ENCODE measurements around the gene AP5Z1. TPM values are rescaled to one million over a fixed set of nuclear protein-coding genes. Genes with fewer than 3 reads are reported as not detected.

The AP5Z1 gene
- total RNA-seq, 2 experiments from 2014 or later = 32.8 to 35.0 TPM

GRCh38 chr7:4733936-4734528 lies 41.4 kb upstream of the AP5Z1 start:
- Histone ChIP-seq H3K4me1 (ENCODE audit: insufficient read depth, low read length, poor library complexity, severe bottlenecking) (no peaks in the 10 kb centered on the region), H4K20me1 (ENCODE audit: insufficient read depth, low read length) (no peaks in the 10 kb centered on the region), H3K79me2 (ENCODE audit: insufficient read depth, low read depth, low read length) (no peaks in the 10 kb centered on the region), H3K4me2 (ENCODE audit: low read length) (no peak overlapping the region), H3K36me3 (ENCODE audit: insufficient read depth, low read length) (0 out of 2 replicates have a peak, but pooled peaks cover 4% of the 10 kb centered on the region), H3K4me3 (ENCODE audit: low read depth, low read length, poor library complexity, severe bottlenecking) (no peak overlapping the region), H3K27ac (ENCODE audit: low read depth, low read length, poor library complexity, severe bottlenecking) (no peak overlapping the region), H3K9me3 (ENCODE audit: low read length) (no peaks in the 10 kb centered on the region), H2AFZ (ENCODE audit: low read length) (no peak overlapping the region), H3K9me2 (ENCODE audit: insufficient read depth, low read length) (no peaks in the 10 kb centered on the region)
- no TSS peak for BruUV-seq (replicated peaks)
- intact Hi-C loops (cut with micrococcal nuclease; ENCODE audit: unreplicated experiment) = no loop called here
- ChIA-PET CTCF (ENCODE audit: unreplicated experiment) (interaction anchor here (0.6 kb wide), 1 partner anchor 11 kb away, joined by 3 read pairs; no protein-coding TSS in a partner anchor), POLR2A (no interaction called here)
- no peak for DNase-seq (ENCODE audit: low spot score)
- TF ChIP-seq EZH2phosphoT487 (IDR thresholded peaks at IDR 0.05; ENCODE audit: borderline replicate concordance, low read depth, low read length) = no peak
- no peak for TF ChIP-seq CTCF (conservative IDR thresholded peaks at IDR 0.05; ENCODE audit: low read length)

GRCh38 chr7:4734587-4735345 lies 40.7 kb upstream of the AP5Z1 start:
- Histone ChIP-seq H3K36me3 (ENCODE audit: insufficient read depth, low read length) (0 out of 2 replicates have a peak, but pooled peaks cover 4% of the 10 kb centered on the region), H3K4me2 (ENCODE audit: low read length) (no peak overlapping the region), H3K27ac (ENCODE audit: low read depth, low read length, poor library complexity, severe bottlenecking) (no peak overlapping the region), H3K9me2 (ENCODE audit: insufficient read depth, low read length) (no peaks in the 10 kb centered on the region), H2AFZ (ENCODE audit: low read length) (no peak overlapping the region), H4K20me1 (ENCODE audit: insufficient read depth, low read length) (no peaks in the 10 kb centered on the region), H3K9me3 (ENCODE audit: low read length) (no peaks in the 10 kb centered on the region), H3K4me3 (ENCODE audit: low read depth, low read length, poor library complexity, severe bottlenecking) (no peak overlapping the region), H3K79me2 (ENCODE audit: insufficient read depth, low read depth, low read length) (no peaks in the 10 kb centered on the region), H3K4me1 (ENCODE audit: insufficient read depth, low read length, poor library complexity, severe bottlenecking) (no peaks in the 10 kb centered on the region)
- TF ChIP-seq EZH2phosphoT487 (IDR thresholded peaks at IDR 0.05; ENCODE audit: borderline replicate concordance, low read depth, low read length) (no peak), CTCF (conservative IDR thresholded peaks at IDR 0.05; ENCODE audit: low read length) (no peak)
- intact Hi-C loops (cut with micrococcal nuclease; ENCODE audit: unreplicated experiment) = no loop called here
- ChIA-PET CTCF (ENCODE audit: unreplicated experiment) (no interaction called here), POLR2A (no interaction called here)
- DNase-seq (ENCODE audit: low spot score) = no peak
- BruUV-seq (replicated peaks) = no TSS peak

- no peak for DNase-seq (ENCODE audit: low spot score)
- no peaks in the 10 kb centered on the region for H4K20me1 ChIP-seq (ENCODE audit: insufficient read depth, low read length)
- H3K9me2 ChIP-seq (ENCODE audit: insufficient read depth, low read length) = no peaks in the 10 kb centered on the region
- ChIA-PET POLR2A (no interaction called here), CTCF (ENCODE audit: unreplicated experiment) (no interaction called here)
- H3K4me1 ChIP-seq (ENCODE audit: insufficient read depth, low read length, poor library complexity, severe bottlenecking) = no peaks in the 10 kb centered on the region
- intact Hi-C loops (cut with micrococcal nuclease; ENCODE audit: unreplicated experiment) = no loop called here
- no TSS peak for BruUV-seq (replicated peaks)
- no peaks in the 10 kb centered on the region for H3K79me2 ChIP-seq (ENCODE audit: insufficient read depth, low read depth, low read length)
- no peak for TF ChIP-seq EZH2phosphoT487 (IDR thresholded peaks at IDR 0.05; ENCODE audit: borderline replicate concordance, low read depth, low read length)
- no peak for TF ChIP-seq CTCF (conservative IDR thresholded peaks at IDR 0.05; ENCODE audit: low read length)
- H3K36me3 ChIP-seq (ENCODE audit: insufficient read depth, low read length) = peaks cover 5% of the 10 kb centered on the region
- no peak overlapping the region for H2AFZ ChIP-seq (ENCODE audit: low read length)
- no peak overlapping the region for H3K4me3 ChIP-seq (ENCODE audit: low read depth, low read length, poor library complexity, severe bottlenecking)
- no peak overlapping the region for H3K4me2 ChIP-seq (ENCODE audit: low read length)
- H3K9me3 ChIP-seq (ENCODE audit: low read length) = no peaks in the 10 kb centered on the region
- no peak overlapping the region for H3K27ac ChIP-seq (ENCODE audit: low read depth, low read length, poor library complexity, severe bottlenecking)
Observed at GRCh38 chr7:4737300-4737699, 38.1 kb upstream of the AP5Z1 start.
